ENCODE data around the gene PCDH1.

DNA sequence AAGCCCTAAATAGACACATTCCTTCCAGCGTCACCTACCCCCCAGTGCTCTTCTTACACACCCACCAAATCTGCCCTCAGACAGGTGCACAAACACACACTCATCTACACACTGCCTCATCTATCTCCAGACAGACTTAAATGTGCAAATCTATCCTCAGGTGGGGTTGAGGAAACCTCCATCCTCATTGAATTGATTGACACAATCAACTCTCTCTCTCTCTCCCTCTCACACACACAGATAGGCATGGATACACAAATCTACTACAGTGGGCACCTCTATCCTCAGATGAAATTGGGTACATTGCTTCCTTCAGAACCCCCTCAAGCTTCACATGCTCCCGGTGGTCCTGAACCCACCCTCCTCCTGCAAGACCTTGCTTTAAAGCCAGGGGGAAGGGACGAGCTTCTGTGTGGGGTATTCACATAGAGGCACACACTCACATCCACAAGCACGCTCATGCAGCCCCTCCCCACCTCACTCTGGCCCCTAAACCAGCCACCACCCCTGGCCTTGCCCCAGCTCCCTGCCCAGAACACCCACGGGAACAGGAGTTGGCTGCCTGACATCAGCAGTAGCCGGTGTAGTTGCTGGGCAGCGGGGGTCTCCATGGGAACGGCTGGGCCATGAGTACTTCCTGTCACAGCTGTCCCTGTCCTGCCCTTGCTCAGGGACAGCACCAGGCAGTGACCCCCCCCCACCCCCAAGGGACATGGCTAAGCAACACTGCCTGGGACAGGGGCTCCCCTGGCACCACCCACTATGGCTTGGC lies 22.8 kb downstream of the PCDH1 start:
- TF ChIP-seq, protein P1, sequence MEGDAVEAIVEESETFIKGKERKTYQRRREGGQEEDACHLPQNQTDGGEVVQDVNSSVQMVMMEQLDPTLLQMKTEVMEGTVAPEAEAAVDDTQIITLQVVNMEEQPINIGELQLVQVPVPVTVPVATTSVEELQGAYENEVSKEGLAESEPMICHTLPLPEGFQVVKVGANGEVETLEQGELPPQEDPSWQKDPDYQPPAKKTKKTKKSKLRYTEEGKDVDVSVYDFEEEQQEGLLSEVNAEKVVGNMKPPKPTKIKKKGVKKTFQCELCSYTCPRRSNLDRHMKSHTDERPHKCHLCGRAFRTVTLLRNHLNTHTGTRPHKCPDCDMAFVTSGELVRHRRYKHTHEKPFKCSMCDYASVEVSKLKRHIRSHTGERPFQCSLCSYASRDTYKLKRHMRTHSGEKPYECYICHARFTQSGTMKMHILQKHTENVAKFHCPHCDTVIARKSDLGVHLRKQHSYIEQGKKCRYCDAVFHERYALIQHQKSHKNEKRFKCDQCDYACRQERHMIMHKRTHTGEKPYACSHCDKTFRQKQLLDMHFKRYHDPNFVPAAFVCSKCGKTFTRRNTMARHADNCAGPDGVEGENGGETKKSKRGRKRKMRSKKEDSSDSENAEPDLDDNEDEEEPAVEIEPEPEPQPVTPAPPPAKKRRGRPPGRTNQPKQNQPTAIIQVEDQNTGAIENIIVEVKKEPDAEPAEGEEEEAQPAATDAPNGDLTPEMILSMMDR (conservative IDR thresholded peaks at IDR 0.05; ENCODE audit: low read depth, low read length), result no peak
- TF ChIP-seq EZH2 (IDR thresholded peaks at IDR 0.05; ENCODE audit: borderline replicate concordance, low read depth, low read length, poor library complexity, severe bottlenecking), result no peak

All from A673 (cell line).